WERI-Rb-1 (cell line): ENCODE data around the gene LRRC75A.
A peak's percentile ranks its signal among the peaks of the same experiment; 100 is the strongest.

Source experiments
- DNase-seq: peaks from one replicate; pipeline ENCODE4 v3.0.0-alpha.2; 2020
- H3K27ac ChIP-seq: fragments of 250-450 bp; sonication (Bioruptor Pico); 2 replicates; pipeline ENCODE4 v1.5.1; 2020; ENCODE audit warnings: mild to moderate bottlenecking, moderate library complexity
- H3K27me3 ChIP-seq: fragments of 250-450 bp; sonication (Bioruptor Pico); 2 replicates; pipeline ENCODE4 v1.5.1; 2021; ENCODE audit warnings: mild to moderate bottlenecking, low read depth, moderate library complexity; ENCODE audit not compliant: insufficient read depth, severe bottlenecking
- H3K36me3 ChIP-seq: fragments of 250-450 bp; sonication (Bioruptor Pico); 2 replicates; pipeline ENCODE4 v1.5.1; 2020; ENCODE audit warnings: mild to moderate bottlenecking, moderate library complexity
- H3K4me3 ChIP-seq: 2 replicates; pipeline ENCODE4 v1.5.1; 2011; ENCODE audit warnings: low read depth, mild to moderate bottlenecking, control low read depth, low read length
- H3K9me3 ChIP-seq: fragments of 250-450 bp; sonication (Bioruptor Pico); 2 replicates; pipeline ENCODE4 v1.5.1; 2021; ENCODE audit warnings: mild to moderate bottlenecking, moderate library complexity; ENCODE audit not compliant: severe bottlenecking
- CTCF ChIP-seq: IDR thresholded peaks from 2 replicates; pipeline ENCODE4 v1.5.1; 2011; ENCODE audit warnings: low read depth, mild to moderate bottlenecking, control low read depth, inconsistent platforms, low read length

LRRC75A gene

GRCh38 chr17:16521070-16521727, 29.2 kb upstream of the LRRC75A start:
- DNase-seq = peak; percentile 71

GRCh38 chr17:16519021-16519420, 27.0 kb upstream of the LRRC75A start:
- DNase-seq = no peak
- TF ChIP-seq CTCF = no peak
- H3K27ac ChIP-seq = no peak overlapping the region
- no peaks in the 10 kb centered on the region for H3K36me3 ChIP-seq
- H3K9me3 ChIP-seq = no peaks in the 10 kb centered on the region
- H3K27me3 ChIP-seq = no peaks in the 10 kb centered on the region
- no peak overlapping the region for H3K4me3 ChIP-seq

More at GRCh38 chr17:16521070-16521727, 29.2 kb upstream of the LRRC75A start:
- Histone ChIP-seq H3K4me3 (no peak overlapping the region), H3K9me3 (no peaks in the 10 kb centered on the region), H3K36me3 (no peaks in the 10 kb centered on the region), H3K27ac (no peak overlapping the region), H3K27me3 (no peaks in the 10 kb centered on the region)
- TF ChIP-seq CTCF = peak; percentile 82

GRCh38 chr17:16517477-16517876, 25.5 kb upstream of the LRRC75A start:
- Histone ChIP-seq H3K27ac (no peak overlapping the region), H3K27me3 (no peaks in the 10 kb centered on the region)
- DNase-seq = no peak

GRCh38 chr17:16516594-16517051, 24.6 kb upstream of the LRRC75A start:
- DNase-seq = no peak
- Histone ChIP-seq H3K4me3 (no peak overlapping the region), H3K9me3 (no peaks in the 10 kb centered on the region), H3K27me3 (no peaks in the 10 kb centered on the region), H3K27ac (no peak overlapping the region), H3K36me3 (no peaks in the 10 kb centered on the region)
- no peak for TF ChIP-seq CTCF

More at GRCh38 chr17:16517477-16517876, 25.5 kb upstream of the LRRC75A start:
- Histone ChIP-seq H3K9me3 (no peaks in the 10 kb centered on the region), H3K4me3 (no peak overlapping the region), H3K36me3 (no peaks in the 10 kb centered on the region)
- no peak for TF ChIP-seq CTCF

- Histone ChIP-seq H3K27me3 (no peaks in the 10 kb centered on the region), H3K9me3 (no peaks in the 10 kb centered on the region), H3K27ac (no peak overlapping the region), H3K4me3 (no peak overlapping the region), H3K36me3 (no peaks in the 10 kb centered on the region)
- TF ChIP-seq CTCF = no peak
- DNase-seq = no peak
Observed at GRCh38 chr17:16515933-16516332, 23.9 kb upstream of the LRRC75A start.

GRCh38 chr17:16513873-16514272, 21.9 kb upstream of the LRRC75A start:
- DNase-seq = no peak
- H3K27me3 ChIP-seq = no peaks in the 10 kb centered on the region
- no peak overlapping the region for H3K4me3 ChIP-seq
- H3K36me3 ChIP-seq = no peaks in the 10 kb centered on the region
- H3K27ac ChIP-seq = no peak overlapping the region
- TF ChIP-seq CTCF = no peak
- H3K9me3 ChIP-seq = no peaks in the 10 kb centered on the region
